CD4-positive, alpha-beta T cell treated with Interleukin-12 subunit alpha and Interleukin-12 subunit beta, for 1 hour (primary cell): Measurements from ENCODE around the gene ELOVL6.
"Not testable (repeated sequence)": the region's sequence is repeated elsewhere in the genome, so short reads cannot be mapped to it uniquely, and the experiment has no call there.

ENCODE experiments used
- DNase-seq: peaks from one replicate; pipeline ENCODE4 v3.0.0-alpha.2; 2020

The ELOVL6 gene

GRCh38 chr4:110119337-110119736 is 79.1 kb downstream of the ELOVL6 start:
- peak; percentile 2 for DNase-seq

- no peak for DNase-seq
These were observed 86.4 kb downstream of the ELOVL6 start for GRCh38 chr4:110112056-110112455.

- no peak for DNase-seq
These were observed 89.0 kb downstream of the ELOVL6 start for GRCh38 chr4:110109455-110109854.

- no peak for DNase-seq
These were observed 89.5 kb downstream of the ELOVL6 start for GRCh38 chr4:110108960-110109359.

- DNase-seq, result no peak
These were observed 90.0 kb downstream of the ELOVL6 start for GRCh38 chr4:110108422-110108821.

GRCh38 chr4:110107866-110108265 is 90.5 kb downstream of the ELOVL6 start:
- DNase-seq, result no peak

- DNase-seq, result no peak
These were observed 91.5 kb downstream of the ELOVL6 start for GRCh38 chr4:110106931-110107296.

GRCh38 chr4:110104661-110105060 is 93.8 kb downstream of the ELOVL6 start:
- DNase-seq, result no peak

- no peak for DNase-seq
These were observed 98.8 kb downstream of the ELOVL6 start for GRCh38 chr4:110099638-110100037.

- no peak for DNase-seq
These were observed 102.0 kb downstream of the ELOVL6 start for GRCh38 chr4:110096405-110096804.

- no peak for DNase-seq
These were observed 105.8 kb downstream of the ELOVL6 start for GRCh38 chr4:110092646-110093045.

GRCh38 chr4:110091434-110092140 is 106.8 kb downstream of the ELOVL6 start:
- no peak for DNase-seq

GRCh38 chr4:110088670-110089069 is 109.7 kb downstream of the ELOVL6 start:
- DNase-seq, result no peak

GRCh38 chr4:110087070-110087708 is 111.2 kb downstream of the ELOVL6 start:
- no peak for DNase-seq

GRCh38 chr4:110085131-110085530 is 113.3 kb downstream of the ELOVL6 start:
- peak; percentile 12 for DNase-seq

GRCh38 chr4:110084154-110084553 is 114.3 kb downstream of the ELOVL6 start:
- no peak for DNase-seq

GRCh38 chr4:110078148-110078547 is 120.3 kb downstream of the ELOVL6 start:
- not testable (repeated sequence) for DNase-seq

GRCh38 chr4:110076828-110077227 is 121.6 kb downstream of the ELOVL6 start:
- DNase-seq, result not testable (repeated sequence)

GRCh38 chr4:110075891-110076290 is 122.5 kb downstream of the ELOVL6 start:
- DNase-seq, result no peak

- DNase-seq, result no peak
These were observed 123.2 kb downstream of the ELOVL6 start for GRCh38 chr4:110075083-110075738.

GRCh38 chr4:110074570-110074969 is 123.8 kb downstream of the ELOVL6 start:
- DNase-seq, result no peak

GRCh38 chr4:110073053-110073845 is 125.2 kb downstream of the ELOVL6 start:
- no peak for DNase-seq

- DNase-seq, result no peak
These were observed 126.9 kb downstream of the ELOVL6 start for GRCh38 chr4:110071466-110071865.
